Peyer's patch (tissue), 4 donors: ENCODE data around the gene SLC25A38.
"Not testable (repeated sequence)": the region's sequence is repeated elsewhere in the genome, so short reads cannot be mapped to it uniquely, and the experiment has no call there.

Experiments used
- CTCF ChIP-seq, 6 experiments: fragments of 450-650 bp in 4 of 6; fragments of 200-600 bp in 2 of 6; sonication (generic) in 1 of 6; IDR thresholded peaks; one replicate each; pipeline ENCODE4 v1.5.1; 2017 to 2019; ENCODE audit warnings: antibody characterized with exemption in 6 of 6, mild to moderate bottlenecking in 3 of 6, moderate library complexity in 1 of 6
- POLR2A ChIP-seq, 2 donors: fragments of 450-650 bp; IDR thresholded peaks; one replicate each; pipeline ENCODE4 v1.5.1; 2017; ENCODE audit warnings: antibody characterized with exemption in 2 of 2, mild to moderate bottlenecking in 2 of 2, moderate library complexity in 2 of 2

DNA sequence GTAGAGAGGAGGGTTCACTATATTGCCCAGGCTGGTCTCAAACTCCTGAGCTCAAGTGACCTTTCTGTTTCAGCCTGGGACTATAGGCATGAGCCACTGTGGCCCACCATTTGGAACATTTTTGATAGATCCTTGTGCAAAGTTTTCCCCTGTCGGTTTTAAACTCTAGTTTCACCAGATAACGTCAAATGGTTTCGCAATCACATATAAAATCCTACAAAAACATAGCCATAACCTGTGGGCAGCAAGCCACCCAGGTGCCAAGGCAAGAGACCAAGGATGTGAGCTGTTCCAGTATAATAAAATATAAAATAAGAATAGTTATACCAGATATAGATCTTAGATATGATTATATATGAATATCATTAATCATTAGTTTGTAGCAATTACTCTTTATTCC is 33.8 kb downstream of the SLC25A38 start:
- TF ChIP-seq CTCF, POLR2A (IDR thresholded peaks at IDR 0.05): not testable (repeated sequence)
